H1 (cell line): ENCODE results near the gene HMX1. TPM values are rescaled to one million over a fixed set of nuclear protein-coding genes. Genes with fewer than 3 reads are reported as not detected.

ENCODE experiments used
- BCL11A ChIP-seq, 2 experiments: IDR thresholded peaks; one replicate each; pipeline ENCODE4 v1.6.1; 2011; ENCODE audit warnings: low read depth in 2 of 2, low read length in 2 of 2, mild to moderate bottlenecking in 2 of 2
- EZH2 ChIP-seq: fragments of 200-600 bp; sonication (generic); IDR thresholded peaks from 2 replicates; pipeline ENCODE4 v1.7.1; 2012; ENCODE audit warnings: low read depth, mild to moderate bottlenecking, moderate library complexity, low read length, inconsistent platforms; ENCODE audit not compliant: severe bottlenecking
- KDM4A ChIP-seq: IDR thresholded peaks from one replicate; pipeline ENCODE4 v1.7.1; 2012; ENCODE audit warnings: low read depth, mild to moderate bottlenecking, moderate library complexity, low read length, inconsistent platforms; ENCODE audit not compliant: severe bottlenecking
- MAFK ChIP-seq: IDR thresholded peaks from 2 replicates; pipeline ENCODE4 v1.6.1; 2012; ENCODE audit warnings: low read depth, mild to moderate bottlenecking, improper control_type of control experiment, low read length
- PHF8 ChIP-seq: fragments of 200-600 bp; sonication (generic); conservative IDR thresholded peaks from 2 replicates; pipeline ENCODE4 v1.7.1; 2012; ENCODE audit warnings: low read depth, mild to moderate bottlenecking, inconsistent platforms, low read length, moderate library complexity
- TEAD4 ChIP-seq: IDR thresholded peaks from 2 replicates; pipeline ENCODE4 v1.6.1; 2012; ENCODE audit warnings: low read depth, low read length, inconsistent platforms, mixed read lengths
- polyA plus RNA-seq, 7 experiments: library from polyadenylated mRNA; depleted of rRNA in 3 of 7; stranded (reverse) in 5 of 7; unstranded in 2 of 7; fragments of >200 nt in 5 of 7; fragments of 200-250 nt in 2 of 7; gene quantifications; 1 replicate in 5 of 7; 2 replicates in 1 of 7; 4 replicates in 1 of 7; pipeline versions ENCODE4 v1.2.1 to v1.2.3, GENCODE V29; 2011 to 2013; ENCODE audit warnings: missing spikeins in 2 of 7, mixed read lengths in 2 of 7
- total RNA-seq: library from RNA; stranded (reverse); fragmentation: NEBNext Ultra II Directional; extraction: Animal tissue kit (Norgen Biotek cat#: 25700); gene quantifications from 2 replicates; pipeline ENCODE4 v1.2.1, GENCODE V29; 2021
- TF ChIP-seq, protein P1 (sequence below): IDR thresholded peaks from 2 replicates; pipeline ENCODE4 v1.6.1; 2011; ENCODE audit warnings: low read depth, mild to moderate bottlenecking, low read length; ENCODE audit not compliant: insufficient read depth

Gene HMX1
- total and polyA plus RNA-seq, 2 of the 8 experiments (the other 6 are each of a cell fraction or from before 2014, with no cell fraction given) = 0.26 TPM; not detected in 1

DNA sequence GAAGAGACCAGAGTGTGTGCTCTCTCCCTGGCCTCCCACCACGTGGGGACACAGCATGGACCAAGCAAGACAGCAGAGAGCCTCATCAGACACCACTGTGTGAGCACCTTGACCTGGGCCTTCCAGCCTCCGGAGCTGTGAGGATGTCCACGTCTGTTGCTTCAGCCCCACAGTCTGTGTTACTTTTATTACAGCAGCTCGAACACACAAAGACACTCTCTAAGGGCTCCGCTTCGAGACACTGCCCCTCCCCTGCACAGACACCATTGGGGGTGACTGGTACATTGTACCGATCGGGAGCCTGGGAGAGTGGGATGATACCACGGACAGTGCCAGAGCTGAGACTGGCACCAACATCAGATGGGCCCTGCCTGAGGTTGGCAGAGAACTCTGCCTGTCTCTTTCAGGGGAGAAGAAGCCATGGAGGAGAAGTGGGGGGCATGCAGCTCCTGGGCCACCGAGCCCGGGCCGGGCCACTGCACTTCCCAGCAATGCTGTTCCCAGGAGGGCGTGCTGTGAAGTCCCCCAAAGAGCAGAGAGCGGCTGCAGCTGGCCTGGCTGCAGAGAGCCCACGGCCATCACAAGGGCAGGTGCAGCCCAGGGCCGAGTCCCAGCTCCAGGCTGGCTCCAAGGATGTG is 48.1 kb upstream of the HMX1 start (continued):
- no peak for TF ChIP-seq MAFK
- no peak for TF ChIP-seq EZH2
- no peak for TF ChIP-seq KDM4A
- TF ChIP-seq, protein P1, sequence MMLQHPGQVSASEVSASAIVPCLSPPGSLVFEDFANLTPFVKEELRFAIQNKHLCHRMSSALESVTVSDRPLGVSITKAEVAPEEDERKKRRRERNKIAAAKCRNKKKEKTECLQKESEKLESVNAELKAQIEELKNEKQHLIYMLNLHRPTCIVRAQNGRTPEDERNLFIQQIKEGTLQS = no peak
- no peak for TF ChIP-seq TEAD4
- TF ChIP-seq PHF8 = no peak
- TF ChIP-seq BCL11A (IDR thresholded peaks at IDR 0.05; ENCODE audit: low read depth in 2 of 2, low read length in 2 of 2) = no peak
